ENCODE measurements around the gene GALNTL6.

Gene GALNTL6

GRCh38 chr4:171812665-171813525 is at the start of gene GALNTL6:
Gene GALNTL6, plus strand, starts transcription at chr4:171813404.
- DNase-seq: no peak

- DNase-seq: no peak
Observed at GRCh38 chr4:171765514-171765913, 47.7 kb upstream of the GALNTL6 start.

GRCh38 chr4:171774642-171775190 is 38.5 kb upstream of the GALNTL6 start:
- no peak for DNase-seq

- DNase-seq: no peak
Observed at GRCh38 chr4:171779301-171779700, 33.9 kb upstream of the GALNTL6 start.

- no peak for DNase-seq
Observed at GRCh38 chr4:171785388-171785787, 27.8 kb upstream of the GALNTL6 start.

- no peak for DNase-seq
Observed at GRCh38 chr4:171793723-171794122, 19.5 kb upstream of the GALNTL6 start.

- no peak for DNase-seq
Observed at GRCh38 chr4:171794528-171794927, 18.7 kb upstream of the GALNTL6 start.

- no peak for DNase-seq
Observed at GRCh38 chr4:171809854-171810253, 3.4 kb upstream of the GALNTL6 start.

- no peak for DNase-seq
Observed at GRCh38 chr4:171812333-171812664, 905 bp upstream of the GALNTL6 start.

- DNase-seq: no peak
Observed at GRCh38 chr4:171813526-171814250, 484 bp downstream of the GALNTL6 start.

- DNase-seq: no peak
Observed at GRCh38 chr4:171814545-171814944, 1.3 kb downstream of the GALNTL6 start.

GRCh38 chr4:171817026-171817425 is 3.8 kb downstream of the GALNTL6 start:
- DNase-seq: no peak

GRCh38 chr4:171834640-171835039 is 21.4 kb downstream of the GALNTL6 start:
- DNase-seq: no peak

GRCh38 chr4:171843456-171843855 is 30.3 kb downstream of the GALNTL6 start:
- no peak for DNase-seq

GRCh38 chr4:171846232-171846631 is 33.0 kb downstream of the GALNTL6 start:
- peak in 1 of 2 experiments; percentile 2 for DNase-seq

GRCh38 chr4:171846893-171847292 is 33.7 kb downstream of the GALNTL6 start:
- DNase-seq: no peak

GRCh38 chr4:171847751-171848150 is 34.5 kb downstream of the GALNTL6 start:
- DNase-seq: no peak

GRCh38 chr4:171849686-171850222 is 36.5 kb downstream of the GALNTL6 start:
- no peak for DNase-seq

- DNase-seq: no peak
Observed at GRCh38 chr4:171851295-171851694, 38.1 kb downstream of the GALNTL6 start.

- no peak for DNase-seq
Observed at GRCh38 chr4:171857302-171858012, 44.3 kb downstream of the GALNTL6 start.

GRCh38 chr4:171875291-171875690 is 62.1 kb downstream of the GALNTL6 start:
- DNase-seq: no peak

- no peak for DNase-seq
Observed at GRCh38 chr4:171876636-171877035, 63.4 kb downstream of the GALNTL6 start.

- no peak for DNase-seq
Observed at GRCh38 chr4:171880136-171880535, 66.9 kb downstream of the GALNTL6 start.
